GM12864 (cell line): Measurements from ENCODE around the gene NELL2.
"Not testable (repeated sequence)": the region's sequence is repeated elsewhere in the genome, so short reads cannot be mapped to it uniquely, and the experiment has no call there.

ENCODE experiments used
- DNase-seq: peaks from one replicate; pipeline ENCODE4 v3.0.0-alpha.2; 2011; ENCODE audit warnings: low read depth
- H3K4me3 ChIP-seq: 2 replicates; pipeline ENCODE4 v1.5.1; 2011; ENCODE audit warnings: mild to moderate bottlenecking, low read depth, low read length, control low read depth
- TF ChIP-seq, protein P1 (sequence below): IDR thresholded peaks from 2 replicates; pipeline ENCODE4 v1.5.1; 2011; ENCODE audit warnings: low read depth, mild to moderate bottlenecking, moderate library complexity, low read length, control low read depth, inconsistent platforms; ENCODE audit errors: missing control alignments

NELL2 gene

DNA sequence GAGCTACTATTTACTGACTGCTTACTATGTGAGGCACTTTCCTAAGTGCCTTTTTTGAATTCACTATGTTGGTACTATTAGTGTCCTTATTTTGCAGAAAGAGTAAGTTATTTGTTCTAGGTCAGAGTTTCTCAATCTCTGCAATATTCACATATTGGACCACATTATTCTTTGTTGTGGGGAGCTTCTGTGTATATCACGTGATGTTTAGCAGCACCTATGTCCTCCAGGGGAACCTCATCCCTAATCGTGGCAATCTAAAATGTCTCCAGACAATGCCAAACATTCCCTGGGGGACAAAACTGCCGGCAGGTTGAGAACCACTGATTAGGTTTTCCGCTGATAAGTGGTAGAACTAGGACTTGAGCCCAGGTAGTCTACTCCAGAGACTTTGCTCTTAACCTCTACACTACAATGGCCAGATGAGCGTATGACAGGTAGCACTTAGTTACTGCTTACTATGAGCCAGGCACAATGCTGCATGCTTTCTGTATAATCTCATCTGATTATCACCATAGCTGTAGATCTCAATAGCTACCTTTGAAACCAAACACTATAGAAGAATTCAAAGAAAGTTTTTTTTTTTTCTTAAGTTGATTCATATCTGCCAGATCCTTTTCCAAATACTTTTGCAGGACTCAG lies 38.9 kb downstream of the NELL2 start:
- TF ChIP-seq, protein P1, sequence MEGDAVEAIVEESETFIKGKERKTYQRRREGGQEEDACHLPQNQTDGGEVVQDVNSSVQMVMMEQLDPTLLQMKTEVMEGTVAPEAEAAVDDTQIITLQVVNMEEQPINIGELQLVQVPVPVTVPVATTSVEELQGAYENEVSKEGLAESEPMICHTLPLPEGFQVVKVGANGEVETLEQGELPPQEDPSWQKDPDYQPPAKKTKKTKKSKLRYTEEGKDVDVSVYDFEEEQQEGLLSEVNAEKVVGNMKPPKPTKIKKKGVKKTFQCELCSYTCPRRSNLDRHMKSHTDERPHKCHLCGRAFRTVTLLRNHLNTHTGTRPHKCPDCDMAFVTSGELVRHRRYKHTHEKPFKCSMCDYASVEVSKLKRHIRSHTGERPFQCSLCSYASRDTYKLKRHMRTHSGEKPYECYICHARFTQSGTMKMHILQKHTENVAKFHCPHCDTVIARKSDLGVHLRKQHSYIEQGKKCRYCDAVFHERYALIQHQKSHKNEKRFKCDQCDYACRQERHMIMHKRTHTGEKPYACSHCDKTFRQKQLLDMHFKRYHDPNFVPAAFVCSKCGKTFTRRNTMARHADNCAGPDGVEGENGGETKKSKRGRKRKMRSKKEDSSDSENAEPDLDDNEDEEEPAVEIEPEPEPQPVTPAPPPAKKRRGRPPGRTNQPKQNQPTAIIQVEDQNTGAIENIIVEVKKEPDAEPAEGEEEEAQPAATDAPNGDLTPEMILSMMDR, result no peak
- no peak for DNase-seq
- no peak overlapping the region for H3K4me3 ChIP-seq

DNA sequence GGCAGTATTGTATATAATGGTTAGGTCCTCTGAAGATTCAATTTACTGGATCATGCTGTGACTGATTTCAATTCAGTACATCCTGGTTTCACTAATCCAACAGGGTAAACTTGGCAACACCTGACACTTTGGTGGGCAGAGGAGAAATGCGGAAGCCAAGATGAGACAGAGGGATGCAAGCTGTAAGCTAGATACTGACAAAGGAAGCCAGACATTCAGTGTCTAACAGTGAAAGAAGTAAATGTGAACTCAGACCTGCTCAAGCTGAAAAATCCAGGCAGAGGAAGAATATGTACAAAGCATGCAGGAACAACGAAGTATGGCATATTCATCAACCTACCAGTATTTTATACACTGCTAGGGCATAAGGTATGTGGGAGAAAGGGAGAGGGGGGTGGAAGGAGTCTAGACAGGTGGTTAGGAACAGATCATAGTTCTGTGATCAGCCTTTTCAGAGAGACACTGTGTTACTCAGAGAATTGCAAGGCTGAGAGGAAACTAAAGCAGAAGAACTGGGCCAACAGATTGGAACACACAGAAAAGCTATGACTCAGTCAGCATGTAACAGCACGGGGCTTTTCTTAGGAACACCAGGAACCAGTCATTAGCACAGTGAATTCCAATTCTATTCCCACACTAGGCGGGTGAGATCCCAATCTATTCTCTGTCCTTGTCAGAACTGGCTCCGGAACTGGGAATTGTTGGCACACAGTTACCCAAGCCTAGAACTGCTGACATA lies 40.3 kb downstream of the NELL2 start:
- no peak overlapping the region for H3K4me3 ChIP-seq
- DNase-seq, result no peak
- TF ChIP-seq, protein P1, result no peak

DNA sequence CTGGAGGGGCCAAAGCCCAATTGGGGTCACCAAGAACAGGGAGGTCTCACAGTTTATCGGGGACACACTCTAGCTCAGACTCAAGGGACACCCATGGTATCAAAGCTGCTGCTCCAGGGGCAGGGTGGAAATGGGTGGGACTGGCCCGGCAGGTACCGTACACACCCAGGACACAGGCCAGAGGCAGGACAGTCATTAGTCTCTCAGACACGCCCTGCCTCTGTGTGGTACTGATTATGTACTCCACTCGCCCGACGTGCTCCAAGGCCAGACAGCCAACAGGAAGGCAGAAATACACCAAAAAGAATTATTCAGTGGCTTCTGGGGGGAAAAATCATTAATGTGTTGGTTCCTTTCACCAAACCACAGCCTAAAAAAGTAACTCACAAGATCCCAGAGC lies 41.1 kb downstream of the NELL2 start:
- not testable (repeated sequence) for H3K4me3 ChIP-seq, DNase-seq

DNA sequence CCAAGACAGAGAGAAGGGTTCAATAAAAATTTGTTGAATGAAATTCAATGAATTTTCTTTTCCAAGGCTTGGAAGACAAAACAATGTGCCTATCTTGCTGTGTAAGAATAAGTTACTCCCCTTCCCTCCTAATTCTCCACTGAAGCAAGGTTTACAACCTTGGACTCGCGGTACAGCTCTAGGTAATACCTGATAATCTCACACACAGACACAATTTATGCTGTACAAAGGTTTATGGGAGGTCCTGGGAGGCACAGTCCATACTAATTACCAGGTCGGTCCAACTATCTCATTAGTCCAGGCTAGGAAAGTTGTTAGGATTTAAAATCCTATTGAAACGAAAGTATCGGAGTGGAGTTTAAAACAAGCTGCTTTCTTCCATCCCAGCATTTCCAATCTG lies 42.6 kb downstream of the NELL2 start:
- TF ChIP-seq, protein P1, result no peak
- no peak overlapping the region for H3K4me3 ChIP-seq
- no peak for DNase-seq

DNA sequence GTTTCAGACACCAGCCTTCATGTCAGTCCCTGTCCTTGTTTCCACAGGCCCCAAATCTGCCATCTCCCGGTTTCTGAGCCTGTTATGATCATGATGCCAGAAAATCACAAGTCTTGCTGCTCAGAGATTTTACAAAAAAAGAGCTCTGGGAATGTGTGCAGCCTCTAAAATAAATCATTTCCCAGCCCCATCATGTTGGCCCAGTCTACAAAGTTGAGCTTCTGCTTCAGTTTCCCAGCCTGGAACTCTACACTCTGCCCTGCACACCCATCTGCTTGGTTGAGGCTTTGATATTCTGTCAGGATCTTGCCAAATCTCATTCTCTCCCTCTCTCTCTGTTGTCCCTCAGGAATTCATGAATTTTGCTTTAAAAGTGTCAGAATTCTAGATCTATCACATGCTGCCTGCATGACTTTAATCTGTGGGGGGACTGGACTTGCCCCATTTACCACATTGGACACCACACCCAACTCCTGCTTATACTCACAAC lies 45.5 kb downstream of the NELL2 start:
- H3K4me3 ChIP-seq, result no peak overlapping the region
- no peak for DNase-seq
- TF ChIP-seq, protein P1, result no peak

DNA sequence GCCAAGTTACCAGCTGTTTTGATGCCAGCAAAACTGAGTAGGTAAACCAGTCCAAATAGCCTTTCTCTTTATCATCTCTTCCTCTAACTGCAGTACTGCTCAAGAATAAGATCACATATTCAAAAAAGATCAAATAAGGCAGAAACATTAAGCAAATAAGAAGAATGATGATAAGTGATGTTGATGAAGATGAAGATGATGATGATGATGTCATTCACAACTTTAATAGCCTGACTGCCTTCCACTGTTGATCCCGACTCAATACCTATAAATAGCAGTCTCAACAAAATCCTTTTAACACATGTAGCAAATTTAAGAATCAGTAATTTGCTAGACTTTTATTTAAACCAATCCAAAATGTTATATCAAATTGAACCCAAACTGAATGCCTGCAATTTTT lies 47.1 kb downstream of the NELL2 start:
- TF ChIP-seq, protein P1, result no peak
- no peak overlapping the region for H3K4me3 ChIP-seq
- no peak for DNase-seq

DNA sequence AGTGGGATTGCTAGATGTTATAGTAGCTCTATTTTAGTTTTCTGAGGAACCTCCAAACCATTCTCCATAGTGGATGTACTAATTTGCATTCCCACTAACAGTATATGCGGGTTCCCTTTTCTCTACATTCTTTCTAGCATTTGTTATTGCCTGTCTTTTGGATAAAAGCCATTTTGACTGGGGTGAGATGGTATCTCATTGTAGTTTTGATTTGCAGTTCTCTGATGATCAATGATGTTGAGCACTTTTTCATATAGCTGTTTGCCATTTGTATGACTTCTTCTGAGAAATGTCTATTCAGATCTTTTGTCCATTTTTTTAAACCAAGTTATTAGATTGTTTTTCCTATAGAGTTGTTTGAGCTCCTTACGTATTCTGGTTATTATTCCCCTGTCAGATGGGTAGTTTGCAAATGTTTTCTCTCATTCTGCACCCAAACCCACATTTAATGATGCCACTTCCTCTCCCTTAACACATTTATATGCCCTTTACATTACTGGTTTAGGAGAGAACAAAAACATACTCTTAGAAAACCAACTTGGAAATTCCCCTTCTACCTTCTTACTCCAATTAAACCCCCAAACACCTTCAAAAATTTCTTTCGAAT lies 48.2 kb downstream of the NELL2 start:
- TF ChIP-seq, protein P1, result no peak
- DNase-seq, result no peak
- H3K4me3 ChIP-seq, result no peak overlapping the region

DNA sequence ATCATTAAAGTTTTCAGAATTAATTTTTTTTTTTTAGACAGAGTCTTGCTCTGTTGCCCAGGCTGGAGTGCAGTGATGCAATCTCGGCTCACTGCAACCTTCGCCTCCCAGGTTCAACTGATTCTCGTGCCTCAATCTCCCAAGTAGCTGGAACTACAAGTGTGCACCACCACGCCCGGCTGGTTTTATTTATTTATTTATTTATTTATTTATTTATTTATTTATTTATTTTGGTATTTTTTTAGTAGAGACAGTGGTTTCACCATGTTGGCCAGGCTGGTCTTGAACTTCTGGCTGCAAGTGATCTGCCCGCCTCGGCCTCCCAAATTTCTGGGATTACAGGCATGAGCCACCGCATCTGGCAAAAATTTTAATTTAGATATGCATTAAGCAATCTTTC lies 54.4 kb downstream of the NELL2 start:
- H3K4me3 ChIP-seq, DNase-seq: not testable (repeated sequence)
